Loucy (cell line): ENCODE data around the gene LPO.

Experiments
- H2AFZ ChIP-seq: fragments of 200-600 bp; sonication (generic); 2 replicates; pipeline ENCODE4 v1.6.0; 2016; ENCODE audit warnings: antibody characterized with exemption, mild to moderate bottlenecking, low read length, moderate library complexity
- H3F3A ChIP-seq: fragments of 200-600 bp; 2 replicates; pipeline ENCODE4 v1.6.0; 2016; ENCODE audit warnings: antibody characterized with exemption, low read depth, mild to moderate bottlenecking
- H3K27me3 ChIP-seq: fragments of 200-600 bp; sonication (generic); 2 replicates; pipeline ENCODE4 v1.6.1; 2014; ENCODE audit warnings: low read length, mild to moderate bottlenecking; ENCODE audit not compliant: insufficient read depth, poor library complexity, severe bottlenecking
- H3K36me3 ChIP-seq: fragments of 200-600 bp; sonication (generic); 2 replicates; pipeline ENCODE4 v1.6.1; 2016; ENCODE audit warnings: low read length; ENCODE audit not compliant: insufficient read depth
- H3K4me1 ChIP-seq: fragments of 200-600 bp; sonication (generic); 2 replicates; pipeline ENCODE4 v1.5.1; 2014; ENCODE audit warnings: low read length, mild to moderate bottlenecking; ENCODE audit not compliant: insufficient read depth, poor library complexity, severe bottlenecking
- H3K4me2 ChIP-seq: fragments of 200-600 bp; sonication (generic); 2 replicates; pipeline ENCODE4 v1.6.0; 2014; ENCODE audit warnings: antibody characterized with exemption, low read length, low read depth, mild to moderate bottlenecking; ENCODE audit not compliant: poor library complexity, severe bottlenecking
- H3K4me3 ChIP-seq: fragments of 200-600 bp; sonication (generic); 2 replicates; pipeline ENCODE4 v1.5.1; 2014; ENCODE audit warnings: low read length, mild to moderate bottlenecking, mixed read lengths; ENCODE audit not compliant: poor library complexity, severe bottlenecking
- H3K79me2 ChIP-seq: fragments of 200-600 bp; sonication (generic); 2 replicates; pipeline ENCODE4 v1.6.1; 2014; ENCODE audit warnings: low read length; ENCODE audit not compliant: insufficient read depth
- H3K9ac ChIP-seq: fragments of 200-600 bp; sonication (generic); 2 replicates; pipeline ENCODE4 v1.6.0; 2014; ENCODE audit warnings: mild to moderate bottlenecking, low read depth, low read length, moderate library complexity; ENCODE audit not compliant: poor library complexity, severe bottlenecking
- H3K9me2 ChIP-seq: fragments of 200-600 bp; sonication (generic); replicated peaks from 2 replicates; pipeline ENCODE4 v1.6.1; 2016; ENCODE audit warnings: low read depth, low read length, mixed read lengths
- H3K9me3 ChIP-seq: fragments of 200-600 bp; sonication (generic); 2 replicates; pipeline ENCODE4 v1.6.1; 2014; ENCODE audit warnings: mild to moderate bottlenecking, antibody characterized with exemption, low read length, low read depth; ENCODE audit not compliant: insufficient read depth
- H4K20me1 ChIP-seq: fragments of 200-600 bp; sonication (generic); 2 replicates; pipeline ENCODE4 v1.6.0; 2014; ENCODE audit warnings: antibody characterized with exemption, low read length, mild to moderate bottlenecking; ENCODE audit not compliant: insufficient read depth, poor library complexity, severe bottlenecking
- CTCF ChIP-seq: fragments of 200-600 bp; sonication (generic); conservative IDR thresholded peaks from 2 replicates; pipeline ENCODE4 v1.5.1; 2014; ENCODE audit warnings: mild to moderate bottlenecking, antibody characterized with exemption, low read length
- EZH2phosphoT487 ChIP-seq: fragments of 200-600 bp; IDR thresholded peaks from 2 replicates; pipeline ENCODE4 v1.6.1; 2018; ENCODE audit warnings: antibody characterized with exemption, mild to moderate bottlenecking, moderate library complexity, borderline replicate concordance

Gene LPO

DNA sequence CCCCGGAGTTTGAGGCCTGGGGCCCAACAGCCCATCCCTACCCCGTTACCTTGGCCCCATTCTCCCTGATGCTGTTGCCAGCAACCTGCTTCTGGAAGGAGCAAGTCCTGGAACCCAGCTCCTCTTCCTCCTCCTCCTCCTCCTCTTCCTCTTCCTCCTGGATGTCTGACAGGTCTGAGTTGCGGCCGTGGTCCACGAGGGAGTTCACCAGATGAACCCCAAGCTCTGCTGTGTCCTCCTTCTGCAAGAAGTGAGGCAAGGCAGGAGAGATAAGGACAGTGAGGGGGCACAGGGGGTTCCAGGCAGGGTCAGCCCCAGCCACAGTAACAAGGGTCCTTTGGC is 71.5 kb downstream of the LPO start:
- no peak overlapping the region for H3K4me3 ChIP-seq
- H3F3A ChIP-seq, result no peaks in the 10 kb centered on the region
- no peak for TF ChIP-seq EZH2phosphoT487
- no peak for TF ChIP-seq CTCF
- no peaks in the 10 kb centered on the region for H3K79me2 ChIP-seq
- no peaks in the 10 kb centered on the region for H3K27me3 ChIP-seq
- no peaks in the 10 kb centered on the region for H3K9me2 ChIP-seq
- H3K9ac ChIP-seq, result no peak overlapping the region
- no peak overlapping the region for H2AFZ ChIP-seq
- H3K9me3 ChIP-seq, result no peaks in the 10 kb centered on the region
- peaks cover 42% of the 10 kb centered on the region; the same call in 1 of the 2 replicates for H3K36me3 ChIP-seq
- no peak overlapping the region for H3K4me2 ChIP-seq
- H3K4me1 ChIP-seq, result no peaks in the 10 kb centered on the region
- no peaks in the 10 kb centered on the region for H4K20me1 ChIP-seq

GRCh38 chr17:58310511-58311428 is 72.4 kb downstream of the LPO start:
- no peak for TF ChIP-seq EZH2phosphoT487
- no peak for TF ChIP-seq CTCF
- H3K79me2 ChIP-seq, result no peaks in the 10 kb centered on the region
- no peak overlapping the region for H3K9ac ChIP-seq
- no peaks in the 10 kb centered on the region for H3F3A ChIP-seq
- peaks cover 47% of the 10 kb centered on the region; the same call in 1 of the 2 replicates for H3K36me3 ChIP-seq
- no peak overlapping the region for H2AFZ ChIP-seq
- H3K27me3 ChIP-seq, result no peaks in the 10 kb centered on the region
- H3K4me2 ChIP-seq, result no peak overlapping the region
- H3K9me2 ChIP-seq, result no peaks in the 10 kb centered on the region
- no peaks in the 10 kb centered on the region for H4K20me1 ChIP-seq
- H3K9me3 ChIP-seq, result no peaks in the 10 kb centered on the region
- H3K4me1 ChIP-seq, result no peaks in the 10 kb centered on the region
- H3K4me3 ChIP-seq, result no peak overlapping the region

DNA sequence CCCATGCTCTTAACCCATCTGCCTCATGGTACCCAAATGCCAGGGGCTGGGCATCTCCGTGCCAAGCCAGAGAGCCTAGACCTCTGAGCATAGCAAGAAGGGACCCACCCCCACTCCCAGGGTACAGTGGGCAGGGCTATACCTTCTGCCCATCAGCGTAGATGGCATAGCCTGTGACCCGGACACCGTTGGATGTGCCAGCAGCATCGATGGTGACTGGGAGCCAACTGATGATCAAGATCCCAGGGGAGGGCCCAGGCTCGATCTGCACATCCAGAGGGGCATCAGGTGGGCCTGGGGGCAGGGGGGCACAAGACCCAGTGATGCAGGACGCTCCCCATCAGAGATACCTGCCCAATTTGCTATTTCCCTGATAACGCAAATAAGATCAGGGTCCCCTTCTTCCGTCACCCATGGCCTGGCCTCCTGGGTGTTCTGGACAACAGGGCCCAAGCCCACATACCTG is 73.1 kb downstream of the LPO start:
- Histone ChIP-seq H2AFZ (no peak overlapping the region), H3K4me3 (no peak overlapping the region), H3K9me2 (no peaks in the 10 kb centered on the region)

More for the DNA sequence above, 73.1 kb downstream of the LPO start:
- no peaks in the 10 kb centered on the region for H3K9me3 ChIP-seq
- H4K20me1 ChIP-seq, result no peaks in the 10 kb centered on the region
- no peak overlapping the region for H3K4me2 ChIP-seq
- H3K79me2 ChIP-seq, result no peaks in the 10 kb centered on the region; the same call in 1 of the 2 replicates
- peaks cover 53% of the 10 kb centered on the region; the same call in 1 of the 2 replicates for H3K36me3 ChIP-seq
- TF ChIP-seq EZH2phosphoT487 (no peak), CTCF (no peak)
- H3F3A ChIP-seq, result no peaks in the 10 kb centered on the region
- H3K9ac ChIP-seq, result no peak overlapping the region
- H3K4me1 ChIP-seq, result no peaks in the 10 kb centered on the region
- H3K27me3 ChIP-seq, result no peaks in the 10 kb centered on the region
